SU-DHL-6 (cell line): ENCODE data around the gene CRYBG1.

ENCODE experiments used
- H2AFZ ChIP-seq: fragments of 200-600 bp; sonication (generic); 2 replicates; pipeline ENCODE4 v1.6.1; 2014; ENCODE audit warnings: low read depth, mild to moderate bottlenecking, moderate library complexity, mixed read lengths, antibody characterized with exemption, low read length; ENCODE audit not compliant: severe bottlenecking
- H3F3A ChIP-seq: fragments of 200-600 bp; shearing (Covaris generic); 2 replicates; pipeline ENCODE4 v1.6.0; 2016; ENCODE audit warnings: antibody characterized with exemption, mild to moderate bottlenecking; ENCODE audit not compliant: insufficient read depth
- H3K27ac ChIP-seq: fragments of 200-600 bp; sonication (generic); 2 replicates; pipeline ENCODE4 v1.5.1; 2016; ENCODE audit warnings: low read depth, mild to moderate bottlenecking, low read length, moderate library complexity, mixed read lengths
- H3K27me3 ChIP-seq: fragments of 200-600 bp; sonication (generic), shearing (Covaris generic); 2 replicates; pipeline ENCODE4 v1.6.0; 2014; ENCODE audit warnings: mild to moderate bottlenecking, low read length
- H3K36me3 ChIP-seq: fragments of 200-600 bp; sonication (generic); 2 replicates; pipeline ENCODE4 v1.6.1; 2014; ENCODE audit warnings: mild to moderate bottlenecking, low read length, mixed read lengths
- H3K4me2 ChIP-seq: fragments of 300-600, 200-600 bp; shearing (Covaris generic), sonication (generic); 2 replicates; pipeline ENCODE4 v1.6.0; 2014; ENCODE audit warnings: low read length, low read depth, mild to moderate bottlenecking; ENCODE audit not compliant: poor library complexity, severe bottlenecking
- H3K4me3 ChIP-seq: fragments of 200-600 bp; sonication (generic); 2 replicates; pipeline ENCODE4 v1.5.1; 2014; ENCODE audit warnings: antibody characterized with exemption, low read length, mild to moderate bottlenecking, mixed read lengths; ENCODE audit not compliant: insufficient read depth, poor library complexity, severe bottlenecking
- H3K79me2 ChIP-seq: fragments of 200-600 bp; sonication (generic); 2 replicates; pipeline ENCODE4 v1.6.1; 2014; ENCODE audit warnings: mild to moderate bottlenecking, low read length, moderate library complexity; ENCODE audit not compliant: insufficient read depth
- H3K9ac ChIP-seq: fragments of 200-600 bp; sonication (generic); 2 replicates; pipeline ENCODE4 v1.7.0; 2014; ENCODE audit warnings: mild to moderate bottlenecking, low read length
- H3K9me2 ChIP-seq: fragments of 200-600 bp; sonication (generic); replicated peaks from 2 replicates; pipeline ENCODE4 v1.6.1; 2014; ENCODE audit warnings: low read length; ENCODE audit not compliant: insufficient read depth
- H3K9me3 ChIP-seq: fragments of 200-600 bp; sonication (generic); 2 replicates; pipeline ENCODE4 v1.6.1; 2014; ENCODE audit warnings: low read length, mixed read lengths; ENCODE audit not compliant: insufficient read depth
- H4K20me1 ChIP-seq: fragments of 200-600 bp; sonication (generic); 2 replicates; pipeline ENCODE4 v1.6.1; 2014; ENCODE audit warnings: low read depth, mild to moderate bottlenecking, antibody characterized with exemption, low read length, moderate library complexity, mixed read lengths
- EZH2phosphoT487 ChIP-seq: fragments of 200-600 bp; sonication (generic), shearing (Covaris generic); conservative IDR thresholded peaks from 2 replicates; pipeline ENCODE4 v1.6.1; 2018; ENCODE audit warnings: mild to moderate bottlenecking, antibody characterized with exemption, low read length, moderate library complexity, mixed read lengths
- TF ChIP-seq, protein P1 (sequence below): fragments of 200-600 bp; sonication (generic); IDR thresholded peaks from one replicate; pipeline ENCODE4 v1.5.1; 2017; ENCODE audit warnings: antibody characterized with exemption, mild to moderate bottlenecking, low read length, moderate library complexity; ENCODE audit not compliant: insufficient read depth, poor library complexity, severe bottlenecking

The CRYBG1 gene

DNA sequence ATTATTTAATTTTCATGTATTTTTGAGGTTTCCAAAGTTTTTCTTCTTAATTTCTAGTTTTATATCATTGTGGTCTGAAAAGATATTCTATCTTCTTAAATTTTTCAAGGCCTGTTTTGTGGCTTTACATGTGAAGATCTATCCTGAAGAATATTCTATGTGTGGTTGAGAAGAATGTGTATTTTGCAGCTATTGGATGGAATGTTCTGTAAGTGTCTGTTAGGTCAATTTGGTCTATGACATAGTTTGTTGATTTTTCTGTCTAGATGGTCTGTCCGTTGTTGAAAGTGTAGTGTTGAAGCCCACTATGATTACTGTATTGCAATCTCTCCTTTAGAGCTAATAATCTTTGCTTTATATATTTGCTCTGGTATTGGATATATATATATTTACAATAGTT lies 125.7 kb downstream of the CRYBG1 start:
- TF ChIP-seq, protein P1, sequence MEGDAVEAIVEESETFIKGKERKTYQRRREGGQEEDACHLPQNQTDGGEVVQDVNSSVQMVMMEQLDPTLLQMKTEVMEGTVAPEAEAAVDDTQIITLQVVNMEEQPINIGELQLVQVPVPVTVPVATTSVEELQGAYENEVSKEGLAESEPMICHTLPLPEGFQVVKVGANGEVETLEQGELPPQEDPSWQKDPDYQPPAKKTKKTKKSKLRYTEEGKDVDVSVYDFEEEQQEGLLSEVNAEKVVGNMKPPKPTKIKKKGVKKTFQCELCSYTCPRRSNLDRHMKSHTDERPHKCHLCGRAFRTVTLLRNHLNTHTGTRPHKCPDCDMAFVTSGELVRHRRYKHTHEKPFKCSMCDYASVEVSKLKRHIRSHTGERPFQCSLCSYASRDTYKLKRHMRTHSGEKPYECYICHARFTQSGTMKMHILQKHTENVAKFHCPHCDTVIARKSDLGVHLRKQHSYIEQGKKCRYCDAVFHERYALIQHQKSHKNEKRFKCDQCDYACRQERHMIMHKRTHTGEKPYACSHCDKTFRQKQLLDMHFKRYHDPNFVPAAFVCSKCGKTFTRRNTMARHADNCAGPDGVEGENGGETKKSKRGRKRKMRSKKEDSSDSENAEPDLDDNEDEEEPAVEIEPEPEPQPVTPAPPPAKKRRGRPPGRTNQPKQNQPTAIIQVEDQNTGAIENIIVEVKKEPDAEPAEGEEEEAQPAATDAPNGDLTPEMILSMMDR, result no peak
- TF ChIP-seq EZH2phosphoT487, result no peak
- Histone ChIP-seq H3K27me3 (no peaks in the 10 kb centered on the region), H4K20me1 (no peaks in the 10 kb centered on the region), H3K9ac (no peak overlapping the region), H3K4me3 (no peak overlapping the region), H3K4me2 (no peak overlapping the region), H3K27ac (no peak overlapping the region), H3K9me2 (no peaks in the 10 kb centered on the region), H3K36me3 (no peaks in the 10 kb centered on the region), H2AFZ (no peak overlapping the region), H3F3A (no peaks in the 10 kb centered on the region), H3K79me2 (no peaks in the 10 kb centered on the region), H3K9me3 (no peaks in the 10 kb centered on the region)

DNA sequence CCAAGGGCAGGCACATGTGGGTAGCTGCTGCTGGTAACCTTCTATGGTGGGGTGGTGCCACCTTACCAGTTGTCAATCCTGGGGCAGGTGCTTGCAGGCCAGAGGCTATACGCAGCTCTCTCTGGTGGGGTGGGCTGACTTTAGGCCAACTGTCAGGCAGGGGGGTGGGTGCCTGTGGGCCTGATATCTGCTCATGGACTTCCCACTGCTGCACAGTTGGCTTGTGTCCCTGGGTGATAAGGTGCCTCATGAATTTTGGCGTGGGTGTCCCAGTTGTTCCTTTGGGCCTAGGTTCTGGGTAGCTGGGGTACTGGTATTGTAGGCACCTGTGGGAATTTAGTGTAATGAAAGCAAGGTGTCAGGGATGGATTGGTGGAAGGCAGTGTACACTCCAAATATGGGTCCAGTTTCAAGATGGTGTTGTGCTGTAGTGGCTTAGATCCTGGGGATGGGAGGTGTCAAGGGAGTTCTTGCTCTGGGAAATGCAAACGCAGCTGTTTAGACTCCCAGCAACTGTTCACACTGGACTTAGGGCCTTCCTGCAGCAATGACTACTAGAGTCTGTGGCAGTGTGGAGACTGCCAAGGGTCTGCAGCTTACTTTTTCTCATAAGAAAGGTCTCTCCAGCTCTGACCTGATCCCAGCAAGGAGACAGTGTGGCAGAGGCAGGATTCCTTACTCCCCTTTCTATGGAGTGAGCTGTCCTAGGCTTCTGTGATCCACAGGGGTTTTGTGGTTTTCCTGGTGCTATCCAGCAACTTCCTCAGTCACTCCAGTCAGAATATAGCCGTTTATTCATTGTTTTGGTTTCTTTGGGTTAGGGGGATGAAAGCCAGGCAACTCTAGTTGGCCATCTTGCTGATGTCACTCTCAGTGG lies 128.2 kb downstream of the CRYBG1 start:
- Histone ChIP-seq H3K36me3 (no peaks in the 10 kb centered on the region), H3K9me3 (no peaks in the 10 kb centered on the region), H3K4me3 (no peak overlapping the region), H3F3A (no peaks in the 10 kb centered on the region), H3K9ac (no peak overlapping the region), H3K4me2 (no peak overlapping the region), H4K20me1 (no peaks in the 10 kb centered on the region), H3K27me3 (no peaks in the 10 kb centered on the region; the same call in 1 of the 2 replicates), H3K27ac (no peak overlapping the region), H3K79me2 (no peaks in the 10 kb centered on the region), H3K9me2 (no peaks in the 10 kb centered on the region), H2AFZ (no peak overlapping the region)
- no peak for TF ChIP-seq EZH2phosphoT487
- TF ChIP-seq, protein P1, result no peak

- H2AFZ ChIP-seq, result no peak overlapping the region
- H3K27ac ChIP-seq, result no peak overlapping the region
- H3K36me3 ChIP-seq, result no peaks in the 10 kb centered on the region
- H3F3A ChIP-seq, result no peaks in the 10 kb centered on the region
- H3K4me2 ChIP-seq, result no peak overlapping the region
- H3K9me2 ChIP-seq, result no peaks in the 10 kb centered on the region
- H3K9me3 ChIP-seq, result no peaks in the 10 kb centered on the region
- no peak overlapping the region for H3K4me3 ChIP-seq
- no peak for TF ChIP-seq EZH2phosphoT487
- TF ChIP-seq, protein P1, result no peak
- H4K20me1 ChIP-seq, result no peaks in the 10 kb centered on the region
- no peak overlapping the region for H3K9ac ChIP-seq
- H3K79me2 ChIP-seq, result no peaks in the 10 kb centered on the region
- H3K27me3 ChIP-seq, result no peaks in the 10 kb centered on the region; the same call in 1 of the 2 replicates
Observed at GRCh38 chr6:106490030-106490429, 129.5 kb downstream of the CRYBG1 start.
